ENCODE measurements around the gene C1orf210.

Gene C1orf210

GRCh38 chr1:43312212-43312623, 26.8 kb upstream of the C1orf210 start:
- TF ChIP-seq CTCF (IDR thresholded peaks at IDR 0.05; ENCODE audit: low read length, missing control alignments) = no peak
- no peak for DNase-seq (ENCODE audit: low read depth)
- H3K4me3 ChIP-seq (replicated peaks; ENCODE audit: low read depth, low read length) = no peak overlapping the region

DNA sequence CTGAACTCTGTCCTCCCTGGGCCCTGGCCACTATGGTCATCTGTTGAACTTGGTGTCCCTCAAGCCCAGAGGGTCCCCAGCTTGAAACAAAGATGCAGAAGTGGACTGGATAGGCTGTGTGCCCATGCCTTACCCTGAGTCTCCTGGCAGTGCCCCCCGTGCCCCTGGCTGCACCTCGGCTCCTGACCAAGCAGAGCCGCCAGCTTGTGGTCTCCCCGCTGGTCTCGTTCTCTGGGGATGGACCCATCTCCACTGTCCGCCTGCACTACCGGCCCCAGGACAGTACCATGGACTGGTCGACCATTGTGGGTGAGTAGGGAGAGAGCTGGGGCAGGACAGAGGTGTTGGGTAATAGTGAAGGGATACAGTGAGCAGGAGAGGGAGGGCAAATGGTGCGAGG, 26.1 kb upstream of the C1orf210 start:
- DNase-seq (ENCODE audit: low read depth) = no peak
- H3K4me3 ChIP-seq (replicated peaks; ENCODE audit: low read depth, low read length) = no peak overlapping the region
- TF ChIP-seq CTCF (IDR thresholded peaks at IDR 0.05; ENCODE audit: low read length, missing control alignments) = no peak

DNA sequence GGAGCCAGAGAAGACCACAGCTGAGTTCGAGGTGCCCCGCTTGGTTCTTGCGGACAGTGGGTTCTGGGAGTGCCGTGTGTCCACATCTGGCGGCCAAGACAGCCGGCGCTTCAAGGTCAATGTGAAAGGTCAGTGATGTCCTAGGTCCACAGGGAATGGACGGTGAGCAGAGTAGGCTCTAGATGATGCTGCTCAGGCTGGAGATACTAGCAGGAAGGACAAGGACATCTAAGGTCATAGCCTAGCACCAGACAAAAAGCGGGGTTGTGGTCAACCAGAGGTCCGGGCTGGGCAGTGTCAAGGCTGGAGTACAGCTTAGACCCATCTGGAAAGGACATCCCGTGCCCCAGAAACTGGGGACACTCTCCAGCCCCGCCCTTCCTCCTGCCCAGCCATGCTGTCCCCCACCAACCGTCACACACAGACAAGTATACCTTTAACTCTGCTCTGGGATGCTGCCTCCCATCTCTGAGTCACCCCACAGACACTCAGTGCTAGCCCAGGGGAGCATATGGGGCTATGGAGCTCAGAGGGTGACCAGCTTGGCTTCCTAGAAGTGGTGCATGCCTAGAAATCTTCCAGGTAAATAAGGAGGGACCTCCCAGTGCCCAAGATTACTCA, 24.1 kb upstream of the C1orf210 start:
- no peak for TF ChIP-seq CTCF (IDR thresholded peaks at IDR 0.05; ENCODE audit: low read length, missing control alignments)
- no peak for DNase-seq (ENCODE audit: low read depth)
- H3K4me3 ChIP-seq (replicated peaks; ENCODE audit: low read depth, low read length) = no peak overlapping the region

- DNase-seq (ENCODE audit: low read depth) = no peak
- TF ChIP-seq CTCF (IDR thresholded peaks at IDR 0.05; ENCODE audit: low read length, missing control alignments) = no peak
Observed at GRCh38 chr1:43308635-43309404, 23.4 kb upstream of the C1orf210 start.

GRCh38 chr1:43307458-43308158, 22.2 kb upstream of the C1orf210 start:
- no peak for DNase-seq (ENCODE audit: low read depth)
- no peak for TF ChIP-seq CTCF (IDR thresholded peaks at IDR 0.05; ENCODE audit: low read length, missing control alignments)
- no peak overlapping the region for H3K4me3 ChIP-seq (replicated peaks; ENCODE audit: low read depth, low read length)

More at GRCh38 chr1:43308635-43309404, 23.4 kb upstream of the C1orf210 start:
- H3K4me3 ChIP-seq (replicated peaks; ENCODE audit: low read depth, low read length) = no peak overlapping the region

DNA sequence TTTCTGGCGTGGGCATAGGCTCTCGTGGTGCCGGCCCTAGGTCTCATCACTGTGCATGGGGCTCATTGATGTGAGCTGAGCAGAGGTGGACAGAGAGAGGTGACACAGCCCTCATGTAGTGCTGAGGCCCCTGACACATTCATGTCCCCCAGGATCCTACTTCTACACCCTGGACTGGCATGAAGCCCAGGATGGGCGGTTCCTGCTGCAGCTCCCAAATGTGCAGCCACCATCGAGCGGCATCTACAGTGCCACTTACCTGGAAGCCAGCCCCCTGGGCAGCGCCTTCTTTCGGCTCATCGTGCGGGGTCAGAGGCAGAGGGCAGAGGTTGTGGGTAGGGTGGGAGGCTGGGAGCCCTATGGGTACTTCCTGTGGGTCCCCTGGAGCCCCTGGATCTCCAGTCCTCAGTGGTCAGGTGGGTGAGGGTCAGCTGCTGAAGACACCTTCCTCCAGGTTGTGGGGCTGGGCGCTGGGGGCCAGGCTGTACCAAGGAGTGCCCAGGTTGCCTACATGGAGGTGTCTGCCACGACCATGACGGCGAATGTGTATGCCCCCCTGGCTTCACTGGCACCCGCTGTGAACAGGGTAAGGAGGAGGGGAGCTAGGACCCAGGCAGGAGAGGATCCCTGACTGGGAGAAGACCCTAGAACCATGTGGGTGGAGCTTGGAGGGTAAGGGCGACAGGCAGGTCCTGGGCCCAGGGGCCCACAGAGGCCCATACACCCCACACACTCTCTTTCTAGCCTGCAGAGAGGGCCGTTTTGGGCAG, 21.5 kb upstream of the C1orf210 start:
- DNase-seq (ENCODE audit: low read depth) = no peak
- no peak overlapping the region for H3K4me3 ChIP-seq (replicated peaks; ENCODE audit: low read depth, low read length)
- no peak for TF ChIP-seq CTCF (IDR thresholded peaks at IDR 0.05; ENCODE audit: low read length, missing control alignments)

Data from fibroblast of pulmonary artery (primary cell).